K562 (cell line): ENCODE results near the gene CTIF. TPM values are rescaled to one million over a fixed set of nuclear protein-coding genes. Genes with fewer than 3 reads are reported as not detected.

Experiments
- BCL6 ChIP-seq: fragments of 250-450 bp; sonication (Bioruptor Pico); IDR thresholded peaks from 2 replicates; pipeline ENCODE4 v1.4.0; 2020
- CBX1 ChIP-seq: sonication (generic); IDR thresholded peaks from 2 replicates; pipeline ENCODE4 v1.6.1; 2016; ENCODE audit warnings: antibody characterized with exemption, low read depth, mild to moderate bottlenecking
- CHD1 ChIP-seq: fragments of 200-600 bp; sonication (generic); IDR thresholded peaks from one replicate; pipeline ENCODE4 v1.6.1; 2012; ENCODE audit warnings: mild to moderate bottlenecking, moderate library complexity, low read length, inconsistent platforms
- KDM1A ChIP-seq, 2 experiments: fragments of 450-650 bp; IDR thresholded peaks; 2 replicates each; pipeline ENCODE4 v1.6.1; 2016; ENCODE audit warnings: mild to moderate bottlenecking in 2 of 2
- MAFF ChIP-seq: IDR thresholded peaks from 2 replicates; pipeline ENCODE4 v1.6.1; 2012; ENCODE audit warnings: low read length, improper control_type of control experiment
- MCM2 ChIP-seq: fragments of 450-650 bp; IDR thresholded peaks from 2 replicates; pipeline ENCODE4 v1.6.1; 2017; ENCODE audit warnings: low read depth, mild to moderate bottlenecking
- MYBL2 ChIP-seq, 2 experiments: fragments of 450-650 bp in 1 of 2; sonication (generic) in 1 of 2; formaldehyde crosslinking in 1 of 2; IDR thresholded peaks; 2 replicates each; pipeline versions ENCODE4 v1.6.1 to v1.8.1; 2017 to 2022; ENCODE audit warnings: borderline replicate concordance in 1 of 2, inconsistent platforms in 1 of 2, low read depth in 1 of 2, mild to moderate bottlenecking in 1 of 2, missing genetic modification reagents in 1 of 2, moderate library complexity in 1 of 2
- POLR2AphosphoS5 ChIP-seq: IDR thresholded peaks from 2 replicates; pipeline ENCODE4 v1.6.1; 2011; ENCODE audit warnings: mild to moderate bottlenecking, low read depth, low read length, moderate library complexity; ENCODE audit not compliant: control insufficient read depth, insufficient read depth
- PPARD ChIP-seq: fragments of 250-450 bp; sonication (Bioruptor Pico); IDR thresholded peaks from 2 replicates; pipeline ENCODE4 v1.8.0; 2022; ENCODE audit warnings: inconsistent platforms, mild to moderate bottlenecking, moderate library complexity
- RBM25 ChIP-seq: fragments of 200-400 bp; formaldehyde crosslinking; IDR thresholded peaks from 2 replicates; pipeline ENCODE4 v1.6.1; 2018; ENCODE audit warnings: low read length, low read depth, moderate library complexity; ENCODE audit not compliant: severe bottlenecking
- TFAP4 ChIP-seq: sonication (generic); formaldehyde crosslinking; IDR thresholded peaks from 2 replicates; pipeline ENCODE4 v1.8.0; 2022; ENCODE audit warnings: missing genetic modification reagents, mild to moderate bottlenecking, moderate library complexity, borderline replicate concordance
- ZMIZ1 ChIP-seq, 2 experiments: fragments of 150-350 bp in 1 of 2; IDR thresholded peaks; 2 replicates each; pipeline ENCODE4 v1.6.1; 2012 to 2016; ENCODE audit warnings: low read depth in 2 of 2, low read length in 2 of 2, mild to moderate bottlenecking in 1 of 2, moderate library complexity in 1 of 2
- ZNF217 ChIP-seq: sonication (generic); formaldehyde crosslinking; IDR thresholded peaks from 2 replicates; pipeline ENCODE4 v1.8.0; 2022; ENCODE audit warnings: mild to moderate bottlenecking, missing genetic modification reagents
- ZNF408 ChIP-seq: fragments of 250-450 bp; sonication (Bioruptor Pico); IDR thresholded peaks from 2 replicates; pipeline ENCODE4 v1.4.0; 2020; ENCODE audit warnings: low read depth, mild to moderate bottlenecking, moderate library complexity
- ZNF436 ChIP-seq: fragments of 250-450, 450-650 bp; sonication (Bioruptor Pico); formaldehyde crosslinking; IDR thresholded peaks from 2 replicates; pipeline ENCODE4 v1.7.0; 2020; ENCODE audit warnings: mild to moderate bottlenecking
- polyA plus RNA-seq, 8 experiments: library from polyadenylated mRNA; depleted of rRNA in 4 of 8; stranded (reverse) in 5 of 8; unstranded in 3 of 8; fragments of >200 nt; fragmentation: Nextera tagmentation in 2 of 8; fragmentation: Illumina TruSeq in 1 of 8; extraction: Ambion mirVana in 2 of 8; extraction: Trizol in 1 of 8; gene quantifications; 2 replicates each; pipeline versions ENCODE4 v1.2.1 to v1.2.3, GENCODE V29; 2011 to 2014; ENCODE audit warnings: inconsistent platforms in 1 of 8, missing spikeins in 1 of 8
- total RNA-seq, 7 experiments: library from RNA; depleted of rRNA in 6 of 7; stranded (reverse); fragments of >200 nt in 6 of 7; fragmentation: Illumina TruSeq in 2 of 7; extraction: Trizol in 2 of 7; gene quantifications; 2 replicates each; pipeline versions ENCODE4 v1.2.1 to v1.2.3, GENCODE V29; 2011 to 2021; ENCODE audit warnings: low replicate concordance in 1 of 7

CTIF gene
- total and polyA plus RNA-seq, 9 of the 15 experiments (the other 6 are each of a cell fraction or from before 2014, with no cell fraction given): 0.17 to 11.5 (median 2.2) TPM

GRCh38 chr18:48567388-48567787 lies 28.6 kb downstream of the CTIF start (continued):
- no peak for TF ChIP-seq MYBL2 (IDR thresholded peaks at IDR 0.05; ENCODE audit: low read depth)
- TF ChIP-seq MYBL2 (CRISPR knock-in tag; IDR thresholded peaks at IDR 0.05; ENCODE audit: borderline replicate concordance): no peak
- TF ChIP-seq TFAP4: no peak
- TF ChIP-seq ZMIZ1 (IDR thresholded peaks at IDR 0.05; ENCODE audit: low read depth in 2 of 2, low read length in 2 of 2): no peak
- peak; percentile 83 for TF ChIP-seq ZNF436
- TF ChIP-seq ZNF408 (CRISPR knock-in tag): no peak
- TF ChIP-seq CBX1: no peak
- no peak for TF ChIP-seq PPARD (CRISPR knock-in tag)
- no peak for TF ChIP-seq MAFF
- peak; percentile 49 to 60; a peak in 2 of 4 replicates for TF ChIP-seq KDM1A (IDR thresholded peaks at IDR 0.05)
- TF ChIP-seq RBM25: peak; percentile 83
- TF ChIP-seq BCL6: no peak
- TF ChIP-seq CHD1: no peak
- TF ChIP-seq MCM2: no peak
- no peak for TF ChIP-seq ZNF217 (CRISPR knock-in tag)
- no peak for TF ChIP-seq POLR2AphosphoS5
- TF ChIP-seq, all 486 proteins: peak for 6
